Measurements from ENCODE around the gene RPLP1.

The RPLP1 gene

GRCh38 chr15:69490356-69491037, 37.9 kb downstream of the RPLP1 start:
- H3K4me1 Mint-ChIP-seq = no peaks in the 10 kb centered on the region
- peaks cover 16% of the 10 kb centered on the region for H3K27me3 Mint-ChIP-seq (ENCODE audit: low read depth, poor library complexity)
- peaks cover 3% of the 10 kb centered on the region for H3K36me3 Mint-ChIP-seq (ENCODE audit: low read depth)
- TF ChIP-seq, protein P1, sequence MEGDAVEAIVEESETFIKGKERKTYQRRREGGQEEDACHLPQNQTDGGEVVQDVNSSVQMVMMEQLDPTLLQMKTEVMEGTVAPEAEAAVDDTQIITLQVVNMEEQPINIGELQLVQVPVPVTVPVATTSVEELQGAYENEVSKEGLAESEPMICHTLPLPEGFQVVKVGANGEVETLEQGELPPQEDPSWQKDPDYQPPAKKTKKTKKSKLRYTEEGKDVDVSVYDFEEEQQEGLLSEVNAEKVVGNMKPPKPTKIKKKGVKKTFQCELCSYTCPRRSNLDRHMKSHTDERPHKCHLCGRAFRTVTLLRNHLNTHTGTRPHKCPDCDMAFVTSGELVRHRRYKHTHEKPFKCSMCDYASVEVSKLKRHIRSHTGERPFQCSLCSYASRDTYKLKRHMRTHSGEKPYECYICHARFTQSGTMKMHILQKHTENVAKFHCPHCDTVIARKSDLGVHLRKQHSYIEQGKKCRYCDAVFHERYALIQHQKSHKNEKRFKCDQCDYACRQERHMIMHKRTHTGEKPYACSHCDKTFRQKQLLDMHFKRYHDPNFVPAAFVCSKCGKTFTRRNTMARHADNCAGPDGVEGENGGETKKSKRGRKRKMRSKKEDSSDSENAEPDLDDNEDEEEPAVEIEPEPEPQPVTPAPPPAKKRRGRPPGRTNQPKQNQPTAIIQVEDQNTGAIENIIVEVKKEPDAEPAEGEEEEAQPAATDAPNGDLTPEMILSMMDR (IDR thresholded peaks at IDR 0.05) = no peak
- no peak for DNase-seq
- no peak overlapping the region for H3K27ac Mint-ChIP-seq
- H3K4me3 Mint-ChIP-seq = no peak overlapping the region
- peaks cover 39% of the 10 kb centered on the region for H3K9me3 Mint-ChIP-seq

- TF ChIP-seq, protein P1 (IDR thresholded peaks at IDR 0.05) = no peak
- Mint-ChIP-seq H3K36me3 (ENCODE audit: low read depth) (peaks cover under 1% of the 10 kb centered on the region), H3K27ac (no peak overlapping the region), H3K9me3 (peaks cover 33% of the 10 kb centered on the region), H3K4me3 (no peak overlapping the region), H3K4me1 (no peaks in the 10 kb centered on the region), H3K27me3 (ENCODE audit: low read depth, poor library complexity) (peaks cover 16% of the 10 kb centered on the region)
- no peak for DNase-seq
These were observed 38.5 kb downstream of the RPLP1 start for GRCh38 chr15:69491038-69491505.

GRCh38 chr15:69493406-69493805, 40.8 kb downstream of the RPLP1 start:
- Mint-ChIP-seq H3K36me3 (ENCODE audit: low read depth) (no peaks in the 10 kb centered on the region), H3K9me3 (peaks cover 28% of the 10 kb centered on the region), H3K4me3 (no peak overlapping the region), H3K27me3 (ENCODE audit: low read depth, poor library complexity) (peaks cover 14% of the 10 kb centered on the region), H3K4me1 (peaks cover 12% of the 10 kb centered on the region), H3K27ac (no peak overlapping the region)
- DNase-seq = no peak
- TF ChIP-seq, protein P1 (IDR thresholded peaks at IDR 0.05) = no peak

DNA sequence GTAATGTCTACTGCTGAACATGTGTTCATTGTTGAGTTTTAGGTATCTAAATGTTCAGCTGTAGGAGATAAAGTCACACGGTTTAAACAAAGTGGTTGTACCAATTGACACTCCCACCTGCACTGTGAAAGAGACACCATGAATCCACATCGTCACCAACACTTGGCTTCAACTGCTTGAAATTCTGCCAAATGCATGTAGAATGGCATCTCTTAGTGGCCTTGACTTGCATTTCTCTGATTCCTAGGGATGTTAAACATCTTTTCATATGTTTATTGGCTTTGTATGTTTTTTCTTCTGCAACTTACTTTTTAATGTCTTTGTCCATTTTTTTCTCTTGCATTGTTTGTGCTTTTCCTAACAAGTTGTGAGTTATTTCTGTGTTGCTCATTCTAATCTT, 43.4 kb downstream of the RPLP1 start:
- TF ChIP-seq, protein P1 (IDR thresholded peaks at IDR 0.05) = no peak
- Mint-ChIP-seq H3K9me3 (peaks cover 14% of the 10 kb centered on the region), H3K4me3 (no peak overlapping the region), H3K4me1 (peaks cover 33% of the 10 kb centered on the region), H3K36me3 (ENCODE audit: low read depth) (no peaks in the 10 kb centered on the region), H3K27me3 (ENCODE audit: low read depth, poor library complexity) (peaks cover 9% of the 10 kb centered on the region), H3K27ac (no peak overlapping the region)
- DNase-seq = no peak

GRCh38 chr15:69497076-69497475, 44.5 kb downstream of the RPLP1 start:
- peaks cover 4% of the 10 kb centered on the region for H3K9me3 Mint-ChIP-seq
- H3K27ac Mint-ChIP-seq = no peak overlapping the region
- H3K27me3 Mint-ChIP-seq (ENCODE audit: low read depth, poor library complexity) = peaks cover 6% of the 10 kb centered on the region
- TF ChIP-seq, protein P1 (IDR thresholded peaks at IDR 0.05) = no peak
- no peak for DNase-seq
- H3K4me3 Mint-ChIP-seq = no peak overlapping the region
- H3K36me3 Mint-ChIP-seq (ENCODE audit: low read depth) = no peaks in the 10 kb centered on the region
- H3K4me1 Mint-ChIP-seq = peaks cover 33% of the 10 kb centered on the region

- DNase-seq = no peak
- peaks cover 6% of the 10 kb centered on the region for H3K27me3 Mint-ChIP-seq (ENCODE audit: low read depth, poor library complexity)
These were observed 45.0 kb downstream of the RPLP1 start for GRCh38 chr15:69497667-69498066.

More at GRCh38 chr15:69497667-69498066, 45.0 kb downstream of the RPLP1 start:
- Mint-ChIP-seq H3K9me3 (peaks cover under 1% of the 10 kb centered on the region), H3K36me3 (ENCODE audit: low read depth) (no peaks in the 10 kb centered on the region), H3K4me3 (no peak overlapping the region), H3K4me1 (peaks cover 33% of the 10 kb centered on the region), H3K27ac (no peak overlapping the region)
- TF ChIP-seq, protein P1 (IDR thresholded peaks at IDR 0.05) = no peak
